Lower lobe of right lung (tissue), 2 donors: Measurements from ENCODE around the gene CST11. TPM values are rescaled to one million over a fixed set of nuclear protein-coding genes. Genes with fewer than 3 reads are reported as not detected.
"Not testable (repeated sequence)": the region's sequence is repeated elsewhere in the genome, so short reads cannot be mapped to it uniquely, and the experiment has no call there.

ENCODE experiments used
- ATAC-seq, 2 donors: fragments of 200-7000 bp; cut with Tn5 transposase; one replicate each; pipeline ENCODE4 v1.9.1; 2020 to 2022; ENCODE audit warnings: mild to moderate bottlenecking in 2 of 2, moderate library complexity in 2 of 2
- DNase-seq: peaks from one replicate; pipeline ENCODE4 v3.0.0-alpha.2; 2020
- H3K27ac ChIP-seq: fragments of 200-600 bp; one replicate; pipeline ENCODE4 v1.8.0; 2022
- H3K27me3 ChIP-seq: fragments of 200-600 bp; one replicate; pipeline ENCODE4 v1.8.0; 2022; ENCODE audit warnings: low read depth
- H3K36me3 ChIP-seq: fragments of 200-600 bp; one replicate; pipeline ENCODE4 v1.8.0; 2022; ENCODE audit warnings: mild to moderate bottlenecking
- H3K4me1 ChIP-seq: fragments of 200-600 bp; one replicate; pipeline ENCODE4 v1.8.0; 2022
- H3K4me3 ChIP-seq: fragments of 200-600 bp; one replicate; pipeline ENCODE4 v1.8.0; 2022; ENCODE audit warnings: mild to moderate bottlenecking
- H3K9me3 ChIP-seq: fragments of 200-600 bp; one replicate; pipeline ENCODE4 v1.8.0; 2022
- intact Hi-C: fragments of 100-400 bp; cut with DNase I; formaldehyde crosslinking; loops from one replicate; pipeline ENCODE4 v1.11.0; 2022
- total RNA-seq: library from RNA; stranded (reverse); fragmentation: NEBNext Ultra II Directional; extraction: Animal tissue kit (Norgen Biotek cat#: 25700); gene quantifications from one replicate; pipeline ENCODE4 v1.2.1, GENCODE V29; 2021
- TF ChIP-seq, protein P1 (sequence below): fragments of 200-600 bp; IDR thresholded peaks from one replicate; pipeline ENCODE4 v1.8.0; 2022; ENCODE audit warnings: antibody characterized with exemption, mild to moderate bottlenecking
- donor health status: DM: no; HTN: yes; CAD: no; lungs with severe emphysema.

The CST11 gene
- total RNA-seq, 1 donor from 2014 or later: not detected

DNA sequence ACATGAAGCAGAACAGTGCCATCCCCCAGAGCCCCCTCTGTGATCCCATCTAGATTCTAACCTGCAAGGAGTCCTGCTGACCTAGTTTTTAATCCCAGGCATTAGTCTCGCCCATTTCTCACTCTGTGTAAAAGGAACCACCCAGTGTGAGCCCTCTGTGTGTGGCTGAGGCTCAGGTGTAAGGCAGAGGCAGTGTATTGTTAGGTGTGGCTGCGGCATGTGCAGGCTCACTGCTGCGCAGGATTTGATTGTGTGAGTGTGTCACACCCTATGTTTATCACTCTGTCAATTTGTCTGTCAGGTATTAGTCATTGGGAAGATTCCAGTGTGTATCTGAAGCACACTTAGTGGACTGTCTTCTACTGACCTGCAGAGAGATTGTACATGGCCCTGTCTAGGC is 24.5 kb upstream of the CST11 start:
- DNase-seq: no peak
- intact Hi-C loops: no loop called here
- no peaks in the 10 kb centered on the region for H3K4me1 ChIP-seq
- no peak for ATAC-seq
- no peak overlapping the region for H3K27ac ChIP-seq
- peaks cover 8% of the 10 kb centered on the region for H3K27me3 ChIP-seq
- no peaks in the 10 kb centered on the region for H3K9me3 ChIP-seq
- TF ChIP-seq, protein P1, sequence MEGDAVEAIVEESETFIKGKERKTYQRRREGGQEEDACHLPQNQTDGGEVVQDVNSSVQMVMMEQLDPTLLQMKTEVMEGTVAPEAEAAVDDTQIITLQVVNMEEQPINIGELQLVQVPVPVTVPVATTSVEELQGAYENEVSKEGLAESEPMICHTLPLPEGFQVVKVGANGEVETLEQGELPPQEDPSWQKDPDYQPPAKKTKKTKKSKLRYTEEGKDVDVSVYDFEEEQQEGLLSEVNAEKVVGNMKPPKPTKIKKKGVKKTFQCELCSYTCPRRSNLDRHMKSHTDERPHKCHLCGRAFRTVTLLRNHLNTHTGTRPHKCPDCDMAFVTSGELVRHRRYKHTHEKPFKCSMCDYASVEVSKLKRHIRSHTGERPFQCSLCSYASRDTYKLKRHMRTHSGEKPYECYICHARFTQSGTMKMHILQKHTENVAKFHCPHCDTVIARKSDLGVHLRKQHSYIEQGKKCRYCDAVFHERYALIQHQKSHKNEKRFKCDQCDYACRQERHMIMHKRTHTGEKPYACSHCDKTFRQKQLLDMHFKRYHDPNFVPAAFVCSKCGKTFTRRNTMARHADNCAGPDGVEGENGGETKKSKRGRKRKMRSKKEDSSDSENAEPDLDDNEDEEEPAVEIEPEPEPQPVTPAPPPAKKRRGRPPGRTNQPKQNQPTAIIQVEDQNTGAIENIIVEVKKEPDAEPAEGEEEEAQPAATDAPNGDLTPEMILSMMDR: no peak
- no peak overlapping the region for H3K4me3 ChIP-seq
- H3K36me3 ChIP-seq: no peaks in the 10 kb centered on the region

DNA sequence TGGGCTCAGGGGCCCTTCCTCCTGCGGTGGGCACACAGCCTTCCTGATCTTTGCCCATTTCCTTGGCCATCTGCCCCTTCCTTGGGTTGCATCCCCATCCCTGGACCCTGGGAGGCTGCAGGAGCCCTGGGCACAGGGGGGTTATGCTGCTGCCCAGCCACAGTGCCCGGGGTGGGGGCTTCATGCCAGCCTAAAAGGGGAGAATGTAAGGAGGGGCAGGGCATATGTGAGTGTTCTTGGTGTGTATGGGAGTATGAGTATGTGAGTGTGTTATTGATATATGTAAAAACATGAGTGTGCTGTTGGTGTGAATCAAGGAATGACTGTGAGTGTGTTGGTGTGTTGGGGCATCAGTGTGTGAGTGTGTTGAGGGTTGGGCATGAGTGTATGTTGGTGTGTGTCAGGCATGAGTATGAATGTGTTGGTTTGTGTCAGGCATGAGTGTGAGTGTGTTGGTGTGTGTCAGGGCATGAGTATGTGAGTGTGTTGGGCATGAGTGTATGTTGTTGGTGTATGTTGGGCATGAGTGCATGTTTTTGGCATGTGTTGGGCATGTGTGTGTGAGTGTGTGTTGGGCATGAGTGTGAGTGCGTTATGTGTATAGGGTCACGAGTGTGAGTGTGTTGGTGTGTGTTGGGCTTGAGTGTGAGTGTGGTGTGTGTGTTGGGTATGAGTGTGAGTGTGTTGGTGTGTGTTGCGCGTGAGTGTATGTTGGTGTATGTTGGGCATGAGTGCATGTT is 23.5 kb upstream of the CST11 start:
- DNase-seq (no peak), ATAC-seq (peak in 1 of 2 donors; percentile 32)
- intact Hi-C loops: no loop called here
- H3K36me3 ChIP-seq: no peaks in the 10 kb centered on the region
- no peaks in the 10 kb centered on the region for H3K9me3 ChIP-seq
- no peaks in the 10 kb centered on the region for H3K4me1 ChIP-seq
- H3K27ac ChIP-seq: no peak overlapping the region
- TF ChIP-seq, protein P1: no peak
- H3K4me3 ChIP-seq: no peak overlapping the region
- H3K27me3 ChIP-seq: peaks cover 8% of the 10 kb centered on the region

DNA sequence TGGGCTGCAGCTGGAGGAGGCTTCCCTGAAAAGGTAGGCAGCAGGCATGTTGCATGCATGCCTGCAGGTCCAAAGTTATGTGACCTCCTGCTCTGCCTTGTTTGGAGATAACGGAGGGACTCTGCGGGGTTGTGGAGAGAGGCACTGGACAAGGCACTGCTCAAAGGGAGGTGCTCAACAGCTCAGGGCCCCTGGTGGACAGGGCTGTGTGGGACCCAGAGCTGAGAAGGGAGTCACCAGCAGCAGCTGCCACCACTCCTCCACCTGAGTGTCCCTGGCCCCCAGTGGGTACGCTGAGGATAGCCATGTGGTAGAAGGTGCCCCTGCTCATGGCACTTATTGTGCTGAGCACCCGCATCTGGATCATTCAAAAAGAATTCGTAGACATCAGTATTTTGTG is 22.7 kb upstream of the CST11 start:
- Histone ChIP-seq H3K36me3 (no peaks in the 10 kb centered on the region), H3K27me3 (peaks cover 8% of the 10 kb centered on the region), H3K27ac (no peak overlapping the region), H3K4me1 (no peaks in the 10 kb centered on the region), H3K9me3 (no peaks in the 10 kb centered on the region), H3K4me3 (no peak overlapping the region)
- intact Hi-C loops: no loop called here
- ATAC-seq (peak in 1 of 2 donors; percentile 34), DNase-seq (no peak)
- TF ChIP-seq, protein P1: no peak

- H3K4me3 ChIP-seq, ATAC-seq, intact Hi-C loops, H3K27me3 ChIP-seq, H3K4me1 ChIP-seq, H3K9me3 ChIP-seq, H3K27ac ChIP-seq, DNase-seq, H3K36me3 ChIP-seq: not testable (repeated sequence)
These were observed 20.6 kb upstream of the CST11 start for GRCh38 chr20:23473293-23473692.

GRCh38 chr20:23472306-23472705 is 19.6 kb upstream of the CST11 start:
- H3K36me3 ChIP-seq, H3K9me3 ChIP-seq, H3K4me3 ChIP-seq, ATAC-seq, H3K27ac ChIP-seq, H3K4me1 ChIP-seq, H3K27me3 ChIP-seq, DNase-seq, intact Hi-C loops: not testable (repeated sequence)

DNA sequence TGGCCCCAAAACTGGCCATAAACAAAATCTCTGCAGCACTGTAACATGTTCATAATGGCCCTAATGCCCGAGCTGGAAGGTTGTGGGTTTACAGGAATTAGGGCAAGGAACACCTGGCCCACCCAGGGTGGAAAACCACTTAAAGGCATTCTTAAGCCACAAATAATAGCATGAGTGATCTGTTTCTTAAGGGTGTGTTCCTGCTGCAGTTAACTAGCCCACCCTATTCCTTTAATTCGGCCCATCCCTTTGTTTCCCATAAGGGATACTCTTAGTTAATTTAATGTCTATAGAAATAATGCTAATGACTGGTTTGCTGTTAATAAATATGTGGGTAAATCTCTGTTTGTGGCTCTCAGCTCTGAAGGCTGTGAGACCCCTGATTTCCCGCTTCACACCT is 14.3 kb upstream of the CST11 start:
- H3K4me1 ChIP-seq, H3K27me3 ChIP-seq, intact Hi-C loops, ATAC-seq, H3K4me3 ChIP-seq, H3K27ac ChIP-seq, H3K36me3 ChIP-seq, DNase-seq: not testable (repeated sequence)
- H3K9me3 ChIP-seq: peaks cover 15% of the 10 kb centered on the region

DNA sequence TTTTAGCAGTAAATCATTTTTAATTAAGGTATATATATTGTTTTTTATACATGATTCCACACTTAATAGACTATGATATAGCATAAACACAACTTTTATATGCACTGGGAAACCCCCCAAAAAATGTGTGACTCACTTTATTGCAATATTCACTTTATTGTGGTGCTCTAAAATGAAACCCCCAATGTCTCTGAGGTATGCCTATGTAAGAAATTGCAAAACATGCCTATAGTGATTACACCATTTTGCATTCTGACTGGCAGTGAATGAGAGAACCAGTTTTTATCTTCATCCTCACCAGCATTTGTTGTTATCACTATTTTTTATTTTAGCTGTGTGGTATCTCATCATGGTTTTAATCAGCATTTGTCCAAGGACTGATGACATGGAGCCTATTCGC is 8.5 kb upstream of the CST11 start:
- Histone ChIP-seq H3K9me3 (no peaks in the 10 kb centered on the region), H3K4me3 (no peak overlapping the region), H3K4me1 (no peaks in the 10 kb centered on the region), H3K36me3 (no peaks in the 10 kb centered on the region), H3K27me3 (no peaks in the 10 kb centered on the region), H3K27ac (no peak overlapping the region)
- TF ChIP-seq, protein P1: no peak
- intact Hi-C loops: no loop called here
- ATAC-seq: no peak
- DNase-seq: no peak
